ENCODE results near the gene NOTUM.

Gene NOTUM

DNA sequence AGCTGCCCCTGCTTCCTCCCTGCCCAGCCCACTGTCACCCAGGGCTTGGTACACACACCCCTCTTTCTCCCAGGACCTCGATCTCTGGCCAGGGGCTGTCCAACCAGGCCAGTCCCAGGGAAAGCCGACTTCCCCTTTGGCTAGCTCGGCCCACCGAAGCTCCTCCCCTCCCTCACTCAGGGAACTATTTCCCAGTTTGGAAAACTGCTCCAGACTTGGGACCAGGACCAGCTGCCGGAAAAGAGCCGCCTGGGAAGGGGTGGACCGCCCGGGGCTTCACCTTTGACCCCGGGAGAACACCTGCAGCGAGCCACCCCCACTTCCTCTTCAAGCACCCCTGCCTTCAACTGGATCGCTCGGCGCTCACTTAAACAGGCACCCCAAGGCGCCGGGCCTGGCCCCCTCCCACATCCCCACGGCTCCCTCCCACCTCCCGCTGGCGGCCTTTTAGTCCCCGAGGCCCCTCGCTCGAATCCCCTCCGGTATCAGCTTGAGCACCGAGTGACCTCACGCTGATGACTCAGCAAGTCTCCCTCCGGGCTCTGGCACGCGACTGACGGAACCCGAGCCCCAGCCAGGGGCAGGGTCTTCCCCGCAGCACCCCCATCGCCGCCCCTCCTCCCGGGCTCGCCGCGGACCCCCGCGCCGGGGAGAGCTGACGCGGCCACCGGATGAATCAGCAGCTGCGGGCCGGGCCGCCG is 34.4 kb downstream of the NOTUM start (continued):
- TF ChIP-seq ZNF148 (tag by site-specific recombination; IDR thresholded peaks at IDR 0.05; ENCODE audit: borderline replicate concordance): no peak
- peak; percentile 64 for TF ChIP-seq ZNF843 (tag by site-specific recombination; IDR thresholded peaks at IDR 0.05)
- TF ChIP-seq ZNF404 (tag by site-specific recombination; IDR thresholded peaks at IDR 0.05): no peak
- TF ChIP-seq, protein P1, sequence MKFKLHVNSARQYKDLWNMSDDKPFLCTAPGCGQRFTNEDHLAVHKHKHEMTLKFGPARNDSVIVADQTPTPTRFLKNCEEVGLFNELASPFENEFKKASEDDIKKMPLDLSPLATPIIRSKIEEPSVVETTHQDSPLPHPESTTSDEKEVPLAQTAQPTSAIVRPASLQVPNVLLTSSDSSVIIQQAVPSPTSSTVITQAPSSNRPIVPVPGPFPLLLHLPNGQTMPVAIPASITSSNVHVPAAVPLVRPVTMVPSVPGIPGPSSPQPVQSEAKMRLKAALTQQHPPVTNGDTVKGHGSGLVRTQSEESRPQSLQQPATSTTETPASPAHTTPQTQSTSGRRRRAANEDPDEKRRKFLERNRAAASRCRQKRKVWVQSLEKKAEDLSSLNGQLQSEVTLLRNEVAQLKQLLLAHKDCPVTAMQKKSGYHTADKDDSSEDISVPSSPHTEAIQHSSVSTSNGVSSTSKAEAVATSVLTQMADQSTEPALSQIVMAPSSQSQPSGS (tag by site-specific recombination; IDR thresholded peaks at IDR 0.05; ENCODE audit: low read depth): peak; percentile 58
- TF ChIP-seq GFI1B (tag by site-specific recombination; IDR thresholded peaks at IDR 0.05): no peak
- TF ChIP-seq ZNF48 (tag by site-specific recombination; IDR thresholded peaks at IDR 0.05): no peak
- no peak for TF ChIP-seq ZNF664 (tag by site-specific recombination; IDR thresholded peaks at IDR 0.05)
- no peak for TF ChIP-seq ZNF654 (tag by site-specific recombination; IDR thresholded peaks at IDR 0.05; ENCODE audit: low read depth)
- TF ChIP-seq ZNF335 (tag by site-specific recombination; conservative IDR thresholded peaks at IDR 0.05): peak; percentile 91
- TF ChIP-seq ZNF580 (tag by site-specific recombination; IDR thresholded peaks at IDR 0.05): no peak
- no peak for TF ChIP-seq ZNF140 (tag by site-specific recombination; IDR thresholded peaks at IDR 0.05)
- TF ChIP-seq ZNF391 (tag by site-specific recombination; IDR thresholded peaks at IDR 0.05; ENCODE audit: borderline replicate concordance, low read depth): 0 out of 2 replicates have a peak, but pooled peaks have one; percentile 27
- TF ChIP-seq RBAK (tag by site-specific recombination; IDR thresholded peaks at IDR 0.05): no peak
- TF ChIP-seq EGR2 (tag by site-specific recombination; IDR thresholded peaks at IDR 0.05; ENCODE audit: low read depth): peak; percentile 70; the same call in 1 of the 2 replicates
- no peak for TF ChIP-seq OSR2 (tag by site-specific recombination; IDR thresholded peaks at IDR 0.05)
- TF ChIP-seq PRDM1 (tag by site-specific recombination; IDR thresholded peaks at IDR 0.05): no peak
- TF ChIP-seq ZNF768 (tag by site-specific recombination; IDR thresholded peaks at IDR 0.05): no peak
- no peak for TF ChIP-seq ZBTB49 (tag by site-specific recombination; IDR thresholded peaks at IDR 0.05; ENCODE audit: low read depth)
- TF ChIP-seq ZNF792 (tag by site-specific recombination; IDR thresholded peaks at IDR 0.05): no peak
- no peak for TF ChIP-seq ZNF266 (tag by site-specific recombination; IDR thresholded peaks at IDR 0.05; ENCODE audit: low read depth)
- TF ChIP-seq ZNF670 (tag by site-specific recombination; IDR thresholded peaks at IDR 0.05; ENCODE audit: low read depth): no peak
- no peak for TF ChIP-seq ZNF274 (IDR thresholded peaks at IDR 0.05; ENCODE audit: low read length)
- TF ChIP-seq ZNF274 (tag by site-specific recombination; IDR thresholded peaks at IDR 0.05; ENCODE audit: borderline replicate concordance): no peak
- no peak for TF ChIP-seq ZBTB1 (tag by site-specific recombination; IDR thresholded peaks at IDR 0.05)
- TF ChIP-seq, protein P2, sequence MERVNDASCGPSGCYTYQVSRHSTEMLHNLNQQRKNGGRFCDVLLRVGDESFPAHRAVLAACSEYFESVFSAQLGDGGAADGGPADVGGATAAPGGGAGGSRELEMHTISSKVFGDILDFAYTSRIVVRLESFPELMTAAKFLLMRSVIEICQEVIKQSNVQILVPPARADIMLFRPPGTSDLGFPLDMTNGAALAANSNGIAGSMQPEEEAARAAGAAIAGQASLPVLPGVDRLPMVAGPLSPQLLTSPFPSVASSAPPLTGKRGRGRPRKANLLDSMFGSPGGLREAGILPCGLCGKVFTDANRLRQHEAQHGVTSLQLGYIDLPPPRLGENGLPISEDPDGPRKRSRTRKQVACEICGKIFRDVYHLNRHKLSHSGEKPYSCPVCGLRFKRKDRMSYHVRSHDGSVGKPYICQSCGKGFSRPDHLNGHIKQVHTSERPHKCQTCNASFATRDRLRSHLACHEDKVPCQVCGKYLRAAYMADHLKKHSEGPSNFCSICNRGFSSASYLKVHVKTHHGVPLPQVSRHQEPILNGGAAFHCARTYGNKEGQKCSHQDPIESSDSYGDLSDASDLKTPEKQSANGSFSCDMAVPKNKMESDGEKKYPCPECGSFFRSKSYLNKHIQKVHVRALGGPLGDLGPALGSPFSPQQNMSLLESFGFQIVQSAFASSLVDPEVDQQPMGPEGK (tag by site-specific recombination; IDR thresholded peaks at IDR 0.05): peak; percentile 99
- TF ChIP-seq ZNF248 (tag by site-specific recombination; IDR thresholded peaks at IDR 0.05): no peak
- TF ChIP-seq ZNF660 (tag by site-specific recombination; IDR thresholded peaks at IDR 0.05): peak; percentile 77; the same call in 1 of the 2 replicates

Data from HEK293 (cell line).